HG03045 (cell line): ENCODE measurements around the gene KAT6B.
"Not testable (repeated sequence)": the region's sequence is repeated elsewhere in the genome, so short reads cannot be mapped to it uniquely, and the experiment has no call there.

Source experiments
- ATAC-seq: cut with Tn5 transposase; IDR thresholded peaks from one replicate; pipeline ENCODE4 v1.9.1; 2021; ENCODE audit warnings: mild to moderate bottlenecking, moderate library complexity; ENCODE audit not compliant: unreplicated experiment

The KAT6B gene

GRCh38 chr10:74916283-74916682 is 89.9 kb downstream of the KAT6B start:
- ATAC-seq = no peak

- ATAC-seq = no peak
These were observed 91.2 kb downstream of the KAT6B start for GRCh38 chr10:74917481-74918077.

GRCh38 chr10:74919671-74920070 is 93.3 kb downstream of the KAT6B start:
- ATAC-seq = no peak

- ATAC-seq = not testable (repeated sequence)
These were observed 94.7 kb downstream of the KAT6B start for GRCh38 chr10:74921070-74921469.

- no peak for ATAC-seq
These were observed 95.3 kb downstream of the KAT6B start for GRCh38 chr10:74921744-74922143.

- no peak for ATAC-seq
These were observed 96.5 kb downstream of the KAT6B start for GRCh38 chr10:74922921-74923320.

- no peak for ATAC-seq
These were observed 97.2 kb downstream of the KAT6B start for GRCh38 chr10:74923556-74923955.

GRCh38 chr10:74924251-74924963 is 98.0 kb downstream of the KAT6B start:
- no peak for ATAC-seq

GRCh38 chr10:74925291-74925690 is 98.9 kb downstream of the KAT6B start:
- ATAC-seq = no peak

GRCh38 chr10:74925708-74926107 is 99.3 kb downstream of the KAT6B start:
- ATAC-seq = no peak

GRCh38 chr10:74926791-74927585 is 100.6 kb downstream of the KAT6B start:
- ATAC-seq = no peak

GRCh38 chr10:74927701-74928100 is 101.3 kb downstream of the KAT6B start:
- ATAC-seq = no peak

GRCh38 chr10:74928742-74929191 is 102.4 kb downstream of the KAT6B start:
- ATAC-seq = no peak

GRCh38 chr10:74929197-74929596 is 102.8 kb downstream of the KAT6B start:
- ATAC-seq = no peak

- ATAC-seq = no peak
These were observed 104.6 kb downstream of the KAT6B start for GRCh38 chr10:74930965-74931364.

GRCh38 chr10:74932648-74933047 is 106.2 kb downstream of the KAT6B start:
- no peak for ATAC-seq

GRCh38 chr10:74934100-74934812 is 107.9 kb downstream of the KAT6B start:
- no peak for ATAC-seq

- ATAC-seq = no peak
These were observed 110.3 kb downstream of the KAT6B start for GRCh38 chr10:74936577-74937265.

- ATAC-seq = no peak
These were observed 111.0 kb downstream of the KAT6B start for GRCh38 chr10:74937266-74937856.

- no peak for ATAC-seq
These were observed 117.8 kb downstream of the KAT6B start for GRCh38 chr10:74944205-74944604.
